ENCODE results near the gene RHBDF2. TPM values are rescaled to one million over a fixed set of nuclear protein-coding genes. Genes with fewer than 3 reads are reported as not detected.

Gene RHBDF2
- total RNA-seq, 4 donors from 2014 or later, result 11.3 to 47.4 (median 23.2) TPM

DNA sequence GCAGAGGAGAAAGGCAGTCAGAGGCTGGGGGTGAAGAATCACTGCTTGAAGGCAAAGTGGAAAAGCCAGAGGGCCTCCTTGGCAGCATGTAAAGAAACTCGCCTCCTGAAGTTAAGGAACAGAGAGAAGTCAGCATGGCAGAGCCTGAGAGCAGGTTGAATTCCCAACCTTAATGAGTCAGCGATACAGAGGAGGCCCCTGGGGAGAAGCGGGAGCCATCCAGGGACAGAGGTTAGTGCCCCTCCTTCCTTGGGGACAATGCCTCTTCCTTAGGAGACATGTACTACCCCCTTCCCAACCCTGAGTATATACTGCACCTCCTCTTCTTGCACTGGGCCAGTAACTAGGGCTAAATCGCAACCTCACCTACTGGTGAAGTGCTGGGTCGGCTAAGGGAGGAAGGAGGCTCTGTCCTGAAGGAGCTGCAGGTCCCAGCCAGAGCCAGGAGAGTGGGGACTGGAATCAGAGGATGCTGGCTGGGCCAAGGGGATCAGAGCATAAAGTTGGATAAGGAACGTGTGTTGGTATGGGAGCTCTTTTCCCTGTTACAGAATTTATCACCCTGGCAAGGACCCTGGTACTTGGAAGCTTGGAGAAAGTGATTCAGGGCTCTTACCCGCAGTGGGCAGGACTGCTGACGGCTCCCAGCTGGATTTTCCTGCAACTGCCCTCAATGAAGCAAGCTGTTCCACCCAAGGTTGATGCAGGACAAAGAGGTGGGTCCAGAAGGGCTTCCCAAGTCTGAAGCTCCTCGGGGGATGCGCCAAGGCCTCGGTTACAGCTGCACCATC lies 39.3 kb downstream of the RHBDF2 start:
- WGBS, 2 donors (ENCODE audit: low coverage in 1 of 2), result 78% methylated on average over 11 of the region's 11 CpGs; no CpG with 5 or more reads in 1 of the 2 donors
- no peak overlapping the region for H3K27ac ChIP-seq
- no peaks in the 10 kb centered on the region for H3K36me3 ChIP-seq
- H3K27me3 ChIP-seq, result no peaks in the 10 kb centered on the region
- no peaks in the 10 kb centered on the region for H3K9me3 ChIP-seq
- no peak overlapping the region for H3K4me3 ChIP-seq
- intact Hi-C loops (cut with DNase I; ENCODE audit: low total_unique reads), result no loop called here
- no peak for DNase-seq
- in situ Hi-C loops (cut with MboI; ENCODE audit: low pct_ligation_motif_present in 1 of 4, low pct_unique_long_range_greater_than_20kb in 1 of 4, low sequenced_read_pairs in 3 of 4), result loop anchor here in 2 of 4 donors (10.0 kb wide), 1 partner anchor 53 kb away; no protein-coding TSS in a partner anchor
- TF ChIP-seq POLR2AphosphoS5 (IDR thresholded peaks at IDR 0.05) (no peak), EP300 (IDR thresholded peaks at IDR 0.05; ENCODE audit: low read depth) (no peak), POLR2A (IDR thresholded peaks at IDR 0.05) (no peak)
- TF ChIP-seq, protein P1, sequence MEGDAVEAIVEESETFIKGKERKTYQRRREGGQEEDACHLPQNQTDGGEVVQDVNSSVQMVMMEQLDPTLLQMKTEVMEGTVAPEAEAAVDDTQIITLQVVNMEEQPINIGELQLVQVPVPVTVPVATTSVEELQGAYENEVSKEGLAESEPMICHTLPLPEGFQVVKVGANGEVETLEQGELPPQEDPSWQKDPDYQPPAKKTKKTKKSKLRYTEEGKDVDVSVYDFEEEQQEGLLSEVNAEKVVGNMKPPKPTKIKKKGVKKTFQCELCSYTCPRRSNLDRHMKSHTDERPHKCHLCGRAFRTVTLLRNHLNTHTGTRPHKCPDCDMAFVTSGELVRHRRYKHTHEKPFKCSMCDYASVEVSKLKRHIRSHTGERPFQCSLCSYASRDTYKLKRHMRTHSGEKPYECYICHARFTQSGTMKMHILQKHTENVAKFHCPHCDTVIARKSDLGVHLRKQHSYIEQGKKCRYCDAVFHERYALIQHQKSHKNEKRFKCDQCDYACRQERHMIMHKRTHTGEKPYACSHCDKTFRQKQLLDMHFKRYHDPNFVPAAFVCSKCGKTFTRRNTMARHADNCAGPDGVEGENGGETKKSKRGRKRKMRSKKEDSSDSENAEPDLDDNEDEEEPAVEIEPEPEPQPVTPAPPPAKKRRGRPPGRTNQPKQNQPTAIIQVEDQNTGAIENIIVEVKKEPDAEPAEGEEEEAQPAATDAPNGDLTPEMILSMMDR (IDR thresholded peaks at IDR 0.05), result no peak
- peaks cover 0 to 4% (median 0%) of the 10 kb centered on the region in 4 donors for H3K4me1 ChIP-seq

GRCh38 chr17:76459674-76460073 lies 41.5 kb downstream of the RHBDF2 start:
- intact Hi-C loops (cut with DNase I; ENCODE audit: low total_unique reads) (no loop called here), in situ Hi-C loops (cut with MboI; ENCODE audit: low pct_ligation_motif_present in 1 of 4, low pct_unique_long_range_greater_than_20kb in 1 of 4, low sequenced_read_pairs in 3 of 4) (loop anchor here in 2 of 4 donors (10.0 kb wide), 1 partner anchor 55 kb away; no protein-coding TSS in a partner anchor)
- no peaks in the 10 kb centered on the region for H3K9me3 ChIP-seq
- DNase-seq, result no peak
- WGBS, 2 donors (ENCODE audit: low coverage in 1 of 2), result 53 to 75% methylated on average over 3 to 4 of the region's 4 CpGs
- H3K27me3 ChIP-seq, result no peaks in the 10 kb centered on the region
- no peak overlapping the region for H3K4me3 ChIP-seq
- TF ChIP-seq POLR2AphosphoS5 (IDR thresholded peaks at IDR 0.05), result no peak
- no peak for TF ChIP-seq POLR2A (IDR thresholded peaks at IDR 0.05)
- TF ChIP-seq, protein P1 (IDR thresholded peaks at IDR 0.05), result no peak
- no peak for TF ChIP-seq EP300 (IDR thresholded peaks at IDR 0.05; ENCODE audit: low read depth)
- no peaks in the 10 kb centered on the region for H3K4me1 ChIP-seq
- H3K36me3 ChIP-seq, result no peaks in the 10 kb centered on the region
- H3K27ac ChIP-seq, result no peak overlapping the region

GRCh38 chr17:76458580-76459490 lies 42.4 kb downstream of the RHBDF2 start:
- intact Hi-C loops (cut with DNase I; ENCODE audit: low total_unique reads), result no loop called here
- no peaks in the 10 kb centered on the region for H3K4me1 ChIP-seq
- no peak overlapping the region for H3K27ac ChIP-seq
- no peaks in the 10 kb centered on the region for H3K36me3 ChIP-seq
- TF ChIP-seq EP300 (IDR thresholded peaks at IDR 0.05; ENCODE audit: low read depth) (no peak), POLR2AphosphoS5 (IDR thresholded peaks at IDR 0.05) (no peak)
- TF ChIP-seq, protein P1 (IDR thresholded peaks at IDR 0.05), result peak; percentile 12 to 35 (median 28)
- WGBS, 2 donors (ENCODE audit: low coverage in 1 of 2), result 37 to 50% methylated on average over 1 to 9 of the region's 9 CpGs
- H3K9me3 ChIP-seq, result no peaks in the 10 kb centered on the region
- no peaks in the 10 kb centered on the region for H3K27me3 ChIP-seq
- in situ Hi-C loops (cut with MboI; ENCODE audit: low pct_ligation_motif_present in 1 of 4, low pct_unique_long_range_greater_than_20kb in 1 of 4, low sequenced_read_pairs in 3 of 4), result no loop called here
- no peak overlapping the region for H3K4me3 ChIP-seq
- DNase-seq, result peak; percentile 59

DNA sequence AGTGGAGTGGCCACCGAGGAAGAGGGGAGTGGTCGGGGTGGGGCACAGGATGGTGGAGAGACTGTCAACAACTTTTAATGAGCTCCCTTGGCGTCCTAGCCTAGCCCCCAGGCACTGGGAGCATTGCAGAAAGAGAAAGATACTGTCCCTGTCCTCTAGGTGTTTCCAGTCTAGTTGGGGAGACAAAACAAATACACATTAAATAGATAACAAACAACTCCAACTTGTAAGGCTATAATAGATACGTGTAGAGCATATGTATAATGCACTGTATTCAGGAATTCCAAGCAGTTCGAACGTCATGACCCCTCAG lies 47.8 kb downstream of the RHBDF2 start:
- H3K36me3 ChIP-seq, result no peaks in the 10 kb centered on the region
- no peaks in the 10 kb centered on the region for H3K27me3 ChIP-seq
- peak overlapping the region in 1 of 4 donors; percentile 91 for H3K27ac ChIP-seq
- no peak for DNase-seq
- in situ Hi-C loops (cut with MboI; ENCODE audit: low pct_ligation_motif_present in 1 of 4, low pct_unique_long_range_greater_than_20kb in 1 of 4, low sequenced_read_pairs in 3 of 4), result no loop called here
- intact Hi-C loops (cut with DNase I; ENCODE audit: low total_unique reads), result no loop called here
- no peaks in the 10 kb centered on the region for H3K9me3 ChIP-seq
- H3K4me1 ChIP-seq, result peaks cover 6 to 17% (median 11%) of the 10 kb centered on the region in 4 donors
- 21 to 22% methylated on average over 6 of the region's 6 CpGs for WGBS, 2 donors (ENCODE audit: low coverage in 1 of 2)
- TF ChIP-seq POLR2AphosphoS5 (IDR thresholded peaks at IDR 0.05) (no peak), POLR2A (IDR thresholded peaks at IDR 0.05) (no peak), EP300 (IDR thresholded peaks at IDR 0.05; ENCODE audit: low read depth) (no peak)
- TF ChIP-seq, protein P1 (IDR thresholded peaks at IDR 0.05), result no peak
- peak overlapping the region in 2 of 4 donors; percentile 83 to 93 for H3K4me3 ChIP-seq
